AG09319 (cell line): ENCODE measurements around the gene TRAF1.

Experiments
- DNase-seq: peaks from one replicate; pipeline ENCODE4 v3.0.0-alpha.2; 2010; ENCODE audit warnings: low read depth; ENCODE audit errors: extremely low read depth
- CTCF ChIP-seq: IDR thresholded peaks from 2 replicates; pipeline ENCODE4 v1.5.1; 2011; ENCODE audit warnings: low read depth, mild to moderate bottlenecking, inconsistent platforms, low read length, moderate library complexity

The TRAF1 gene

GRCh38 chr9:120904061-120904977 lies 22.3 kb downstream of the TRAF1 start:
- no peak for DNase-seq
- TF ChIP-seq CTCF = no peak

DNA sequence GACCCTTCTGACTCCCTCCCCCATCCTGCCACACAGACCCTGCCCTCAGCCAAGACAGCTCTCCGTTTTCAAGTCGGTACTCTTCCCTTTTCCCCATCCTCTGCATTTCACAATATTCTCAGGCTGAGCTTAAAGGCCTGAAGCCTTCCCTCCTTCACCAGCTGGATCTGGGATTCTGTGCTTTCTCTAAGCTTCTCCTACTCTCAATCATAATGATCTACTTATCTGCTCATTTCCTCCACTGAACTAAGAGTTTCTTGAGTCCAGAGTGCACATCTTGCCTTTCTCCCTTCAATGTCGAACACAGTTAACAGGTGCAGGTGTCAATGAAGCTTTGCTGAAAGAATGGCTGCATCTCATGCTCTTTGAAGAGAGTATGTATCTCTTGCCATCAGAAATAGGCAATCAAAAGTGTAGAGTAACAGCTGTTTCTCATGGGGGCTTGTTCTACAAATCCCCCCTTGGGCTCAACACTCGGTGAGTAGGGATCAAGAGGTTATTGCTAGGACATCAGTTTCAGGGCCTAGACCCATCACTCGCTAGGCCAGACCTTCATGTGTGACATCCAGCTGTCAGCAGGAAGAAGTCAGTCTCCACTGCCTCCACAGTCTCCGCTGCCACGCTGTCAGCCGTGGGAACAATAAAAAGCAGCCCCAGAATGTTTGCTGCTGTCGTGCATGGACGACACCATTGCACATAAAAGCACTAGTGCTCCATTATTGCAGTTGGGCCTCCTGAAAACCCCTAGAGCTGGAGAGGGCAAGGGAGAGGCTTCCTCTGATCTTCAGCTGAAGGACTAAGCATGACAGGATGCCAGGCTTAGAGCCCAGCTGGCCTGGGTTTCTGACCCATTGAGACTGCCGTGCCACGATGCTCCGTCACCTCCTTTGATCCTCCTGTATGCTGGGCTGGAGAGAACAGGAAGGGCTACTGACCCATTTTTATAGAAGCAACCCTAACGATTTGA lies 23.7 kb downstream of the TRAF1 start:
- no peak for DNase-seq
- TF ChIP-seq CTCF = no peak

DNA sequence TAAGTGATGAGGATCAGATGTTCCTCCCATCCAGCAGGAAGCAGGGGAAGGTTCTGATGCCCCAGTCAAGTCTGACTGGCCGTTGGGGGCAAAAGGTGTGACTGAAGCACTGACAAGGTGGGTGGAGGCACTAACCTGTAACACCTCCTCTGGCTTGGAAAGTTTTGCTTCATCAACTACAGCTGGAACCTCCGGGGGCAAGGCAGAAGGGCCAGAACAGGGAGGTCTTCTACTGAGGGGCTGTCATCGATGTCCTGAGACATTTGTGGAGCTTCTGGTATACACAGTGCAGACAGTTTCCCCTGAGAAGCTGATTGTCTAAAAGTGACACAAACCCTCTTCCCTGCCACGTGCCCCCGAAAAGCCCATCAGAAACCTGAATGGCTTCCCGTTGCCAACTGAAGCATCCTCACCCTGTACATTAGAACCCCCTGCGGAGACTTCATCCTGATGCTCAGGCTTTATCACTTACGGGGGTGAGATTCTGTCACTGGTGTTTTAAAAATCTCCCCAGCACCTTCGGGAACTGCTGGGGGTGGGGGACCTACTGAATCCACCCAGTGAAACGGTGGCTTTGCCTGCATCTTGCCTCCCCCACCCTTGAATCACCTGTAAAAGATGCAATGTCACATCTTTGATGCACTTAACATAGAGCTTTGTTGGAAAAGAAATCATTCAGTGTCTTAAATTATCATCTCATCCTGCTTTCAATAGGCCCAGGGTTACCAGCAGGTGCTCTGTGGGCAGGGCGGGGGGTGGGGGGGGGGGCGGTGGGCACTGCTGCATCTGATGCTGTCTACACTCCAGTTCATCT lies 24.6 kb downstream of the TRAF1 start:
- no peak for TF ChIP-seq CTCF
- DNase-seq = no peak

DNA sequence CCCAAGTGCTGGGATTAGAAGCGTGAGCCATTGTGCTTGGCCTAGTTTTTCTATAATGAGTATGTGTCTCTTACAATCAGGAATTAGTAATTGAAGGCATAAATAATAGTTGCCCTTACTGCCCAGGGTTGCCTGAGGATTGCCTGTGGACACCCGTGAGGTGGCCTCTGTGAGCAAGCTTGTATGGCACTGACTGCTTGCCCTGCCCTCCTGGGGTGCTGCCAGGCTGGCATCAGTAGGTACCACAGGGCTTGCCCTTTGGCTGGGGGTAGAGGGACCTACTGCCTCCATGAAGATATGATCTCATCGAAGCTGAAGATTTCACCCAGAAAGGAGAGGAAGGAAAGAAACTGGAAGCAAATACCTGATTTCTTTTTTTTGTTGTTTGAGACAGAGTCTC lies 25.8 kb downstream of the TRAF1 start:
- DNase-seq = no peak
- no peak for TF ChIP-seq CTCF

DNA sequence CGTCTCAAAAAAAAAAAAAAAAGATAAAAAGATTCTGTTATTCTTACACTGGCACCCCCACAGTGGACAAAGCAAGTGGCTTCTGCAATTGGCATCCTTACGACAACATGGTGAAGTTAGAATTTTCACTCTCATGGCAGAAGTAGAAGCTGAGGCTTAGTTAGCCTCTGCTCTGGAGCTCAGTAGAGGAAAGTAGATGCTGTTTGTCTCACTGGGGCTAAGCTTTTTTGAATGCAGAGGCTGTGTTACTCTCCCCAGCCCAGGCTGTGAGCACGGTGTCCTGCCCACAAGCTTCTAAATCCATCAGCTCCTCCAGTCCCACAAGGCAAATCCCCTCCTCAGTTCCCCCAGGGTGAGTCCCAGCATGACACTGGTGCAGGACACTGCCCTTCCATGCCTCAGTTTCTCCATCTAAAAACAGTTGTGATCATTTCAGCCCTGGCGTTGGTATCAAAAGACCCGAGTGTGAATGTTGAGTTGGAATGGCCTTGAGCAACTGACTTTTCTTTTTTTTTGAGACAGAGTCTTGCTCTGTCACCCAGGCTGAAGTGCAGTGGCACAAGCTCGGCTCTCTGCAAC lies 27.0 kb downstream of the TRAF1 start:
- no peak for TF ChIP-seq CTCF
- no peak for DNase-seq

DNA sequence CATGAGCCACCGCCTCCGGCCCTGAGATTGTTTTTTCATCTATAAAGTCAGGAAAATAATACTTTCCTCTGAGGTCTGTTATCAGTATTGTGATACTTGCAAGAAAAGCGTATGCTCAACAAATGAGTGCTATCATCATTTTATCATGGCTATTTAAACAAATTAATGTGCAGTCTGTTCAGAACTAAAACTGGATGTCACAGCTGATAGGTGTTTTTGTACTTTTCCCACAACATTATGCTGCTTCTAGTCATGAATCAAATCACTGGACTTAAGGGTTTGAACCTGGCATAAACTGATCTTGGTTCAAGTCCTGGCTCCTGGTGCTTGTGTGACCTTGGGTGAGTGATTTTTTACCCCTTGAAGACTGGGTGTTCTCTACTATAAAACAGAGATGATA lies 28.2 kb downstream of the TRAF1 start:
- DNase-seq = no peak
- TF ChIP-seq CTCF = no peak
